ACC112 (cell line): ENCODE measurements around the gene DNAJC17.

ENCODE experiments used
- H2AFZ ChIP-seq: fragments of 200-600 bp; sonication (generic); one replicate; pipeline ENCODE4 v1.6.0; 2017; ENCODE audit warnings: antibody characterized with exemption, low read length; ENCODE audit not compliant: unreplicated experiment
- H3K27ac ChIP-seq: fragments of 200-600 bp; sonication (generic); 2 replicates; pipeline ENCODE4 v1.5.1; 2014; ENCODE audit warnings: low read depth, mild to moderate bottlenecking, antibody characterized with exemption, low read length, moderate library complexity
- H3K27me3 ChIP-seq: fragments of 200-600 bp; sonication (generic); 2 replicates; pipeline ENCODE4 v1.6.1; 2014; ENCODE audit warnings: mild to moderate bottlenecking, antibody characterized with exemption, low read length, moderate library complexity, mixed read lengths; ENCODE audit not compliant: insufficient read depth
- H3K36me3 ChIP-seq: fragments of 200-600 bp; sonication (generic); 2 replicates; pipeline ENCODE4 v1.6.1; 2016; ENCODE audit warnings: mild to moderate bottlenecking, antibody characterized with exemption, low read length, moderate library complexity, mixed read lengths; ENCODE audit not compliant: insufficient read depth
- H3K4me1 ChIP-seq: fragments of 200-600 bp; sonication (generic); one replicate; pipeline ENCODE4 v1.6.1; 2016; ENCODE audit warnings: low read length, mixed read lengths; ENCODE audit not compliant: insufficient read depth, unreplicated experiment, control insufficient read depth
- H3K4me3 ChIP-seq: fragments of 200-600 bp; sonication (generic); 2 replicates; pipeline ENCODE4 v1.5.1; 2014; ENCODE audit warnings: mild to moderate bottlenecking, low read depth, low read length
- H3K79me2 ChIP-seq: fragments of 200-600 bp; sonication (generic); one replicate; pipeline ENCODE4 v1.6.0; 2016; ENCODE audit warnings: low read length; ENCODE audit not compliant: control insufficient read depth, unreplicated experiment, insufficient read depth

DNAJC17 gene, protein sequence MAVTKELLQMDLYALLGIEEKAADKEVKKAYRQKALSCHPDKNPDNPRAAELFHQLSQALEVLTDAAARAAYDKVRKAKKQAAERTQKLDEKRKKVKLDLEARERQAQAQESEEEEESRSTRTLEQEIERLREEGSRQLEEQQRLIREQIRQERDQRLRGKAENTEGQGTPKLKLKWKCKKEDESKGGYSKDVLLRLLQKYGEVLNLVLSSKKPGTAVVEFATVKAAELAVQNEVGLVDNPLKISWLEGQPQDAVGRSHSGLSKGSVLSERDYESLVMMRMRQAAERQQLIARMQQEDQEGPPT

DNA sequence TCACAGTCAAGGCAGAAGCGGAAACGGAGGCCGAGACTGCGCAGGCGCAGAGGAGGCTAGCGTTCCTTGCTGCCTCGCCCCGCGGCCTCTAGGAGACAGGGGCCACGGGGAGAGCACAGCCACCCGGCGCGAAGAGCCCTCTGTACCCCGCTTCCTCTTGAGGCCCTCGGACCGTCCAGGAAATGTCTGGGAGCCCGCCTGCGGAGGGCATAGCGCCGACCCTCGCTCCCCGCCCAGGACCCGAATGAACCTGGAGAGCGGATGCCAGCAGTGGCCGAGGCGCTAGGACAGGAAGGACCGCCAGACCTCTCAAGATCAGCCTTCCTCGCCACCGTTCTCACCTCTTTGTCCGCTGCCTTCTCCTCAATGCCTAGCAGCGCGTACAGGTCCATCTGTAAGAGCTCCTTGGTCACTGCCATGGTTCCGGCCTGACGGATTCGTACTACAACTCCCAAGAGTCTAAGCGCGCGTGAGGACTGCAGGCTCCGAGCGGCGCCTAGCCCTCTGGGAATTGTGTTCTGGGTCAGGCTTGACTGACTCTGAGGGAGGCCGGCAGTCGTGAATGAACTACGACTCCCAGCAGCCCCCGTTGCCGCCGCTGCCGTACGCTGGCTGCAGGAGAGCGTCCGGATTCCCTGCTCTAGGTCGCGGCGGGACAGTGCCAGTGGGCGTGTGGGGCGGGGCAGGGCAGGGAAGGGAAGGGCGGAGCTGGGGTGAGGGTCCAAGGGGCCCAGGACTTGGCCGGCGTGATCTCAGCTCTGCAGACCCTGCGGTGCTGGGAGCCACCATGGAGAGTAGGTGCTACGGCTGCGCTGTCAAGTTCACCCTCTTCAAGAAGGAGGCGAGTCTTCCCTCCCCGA lies at the start of gene DNAJC17, which contains the start of gene ZFYVE19:
DNAJC17 (minus strand) TSS at position 446 of the 860 bp plus-strand sequence; CDS start at position 419, 27 bp downstream.
ZFYVE19 (plus strand) TSS at position 62 of the 860 bp plus-strand sequence; CDS start at position 563, 501 bp downstream.
- no peaks in the 10 kb centered on the region for H3K27me3 ChIP-seq
- peak within 1 kb of the TSS; percentile 93 for H3K4me3 ChIP-seq
- peaks cover 40% of the 10 kb centered on the region for H3K79me2 ChIP-seq
- H3K27ac ChIP-seq, result peak within 1 kb of the TSS; percentile 63
- 0 out of 2 replicates have a peak, but pooled peaks cover 5% of the 10 kb centered on the region for H3K36me3 ChIP-seq
- peak within 1 kb of the TSS; percentile 94 for H2AFZ ChIP-seq
- peaks cover 10% of the 10 kb centered on the region for H3K4me1 ChIP-seq

DNA sequence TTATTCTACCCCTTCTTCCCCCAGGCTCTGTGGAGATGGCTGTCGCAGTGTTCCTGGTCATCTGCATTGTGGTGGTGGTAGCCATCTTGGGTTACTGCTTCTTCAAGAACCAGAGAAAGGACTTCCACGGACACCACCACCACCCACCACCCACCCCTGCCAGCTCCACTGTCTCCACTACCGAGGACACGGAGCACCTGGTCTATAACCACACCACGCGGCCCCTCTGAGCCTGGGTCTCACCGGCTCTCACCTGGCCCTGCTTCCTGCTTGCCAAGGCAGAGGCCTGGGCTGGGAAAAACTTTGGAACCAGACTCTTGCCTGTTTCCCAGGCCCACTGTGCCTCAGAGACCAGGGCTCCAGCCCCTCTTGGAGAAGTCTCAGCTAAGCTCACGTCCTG lies 49.5 kb upstream of the DNAJC17 start:
- Histone ChIP-seq H2AFZ (no peak overlapping the region), H3K4me1 (no peaks in the 10 kb centered on the region), H3K4me3 (no peak overlapping the region), H3K79me2 (no peaks in the 10 kb centered on the region), H3K27me3 (no peaks in the 10 kb centered on the region), H3K27ac (no peak overlapping the region), H3K36me3 (no peaks in the 10 kb centered on the region)

DNA sequence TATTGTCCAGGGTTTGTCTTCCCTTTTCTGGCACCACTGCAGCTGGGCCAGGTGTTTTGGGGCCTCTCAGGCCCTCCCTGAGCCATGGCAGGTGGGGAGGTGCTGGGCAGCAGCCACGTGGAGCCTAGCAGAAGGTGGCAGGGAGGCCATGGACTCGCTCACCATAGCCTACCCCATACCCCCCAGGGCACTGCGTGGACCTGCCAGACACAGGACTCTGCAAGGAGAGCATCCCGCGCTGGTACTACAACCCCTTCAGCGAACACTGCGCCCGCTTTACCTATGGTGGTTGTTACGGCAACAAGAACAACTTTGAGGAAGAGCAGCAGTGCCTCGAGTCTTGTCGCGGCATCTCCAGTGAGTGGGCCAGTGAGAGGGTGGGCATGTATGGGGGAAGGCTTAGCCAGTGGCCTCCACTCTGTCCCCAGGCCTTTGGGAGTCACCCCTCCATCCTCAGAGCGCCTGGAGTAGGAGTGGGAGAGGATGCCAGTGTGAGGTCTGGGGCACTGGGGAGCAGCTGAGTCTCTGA lies 48.5 kb upstream of the DNAJC17 start:
- no peak overlapping the region for H3K27ac ChIP-seq
- no peaks in the 10 kb centered on the region for H3K79me2 ChIP-seq
- no peaks in the 10 kb centered on the region for H3K4me1 ChIP-seq
- no peaks in the 10 kb centered on the region for H3K36me3 ChIP-seq
- H3K27me3 ChIP-seq, result no peaks in the 10 kb centered on the region
- no peak overlapping the region for H2AFZ ChIP-seq
- no peak overlapping the region for H3K4me3 ChIP-seq

DNA sequence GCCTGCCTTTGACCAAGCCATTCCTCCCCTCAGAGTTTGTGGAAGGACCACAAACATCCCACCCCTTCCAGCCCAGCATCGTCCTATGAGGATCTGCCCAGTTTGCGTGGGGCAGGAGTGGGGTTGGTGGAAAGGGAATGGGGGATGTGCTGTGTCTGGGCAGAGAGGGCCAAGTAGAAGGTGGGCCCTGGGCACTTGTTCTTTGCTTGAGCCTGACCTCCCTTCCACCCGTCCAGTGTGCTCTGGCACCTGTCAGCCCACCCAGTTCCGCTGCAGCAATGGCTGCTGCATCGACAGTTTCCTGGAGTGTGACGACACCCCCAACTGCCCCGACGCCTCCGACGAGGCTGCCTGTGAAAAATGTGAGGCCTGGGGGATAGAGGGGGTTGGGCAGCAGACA lies 46.9 kb upstream of the DNAJC17 start:
- H3K79me2 ChIP-seq, result no peaks in the 10 kb centered on the region
- H3K36me3 ChIP-seq, result no peaks in the 10 kb centered on the region
- H3K27me3 ChIP-seq, result no peaks in the 10 kb centered on the region
- no peak overlapping the region for H3K4me3 ChIP-seq
- H3K27ac ChIP-seq, result no peak overlapping the region
- no peaks in the 10 kb centered on the region for H3K4me1 ChIP-seq
- no peak overlapping the region for H2AFZ ChIP-seq

DNA sequence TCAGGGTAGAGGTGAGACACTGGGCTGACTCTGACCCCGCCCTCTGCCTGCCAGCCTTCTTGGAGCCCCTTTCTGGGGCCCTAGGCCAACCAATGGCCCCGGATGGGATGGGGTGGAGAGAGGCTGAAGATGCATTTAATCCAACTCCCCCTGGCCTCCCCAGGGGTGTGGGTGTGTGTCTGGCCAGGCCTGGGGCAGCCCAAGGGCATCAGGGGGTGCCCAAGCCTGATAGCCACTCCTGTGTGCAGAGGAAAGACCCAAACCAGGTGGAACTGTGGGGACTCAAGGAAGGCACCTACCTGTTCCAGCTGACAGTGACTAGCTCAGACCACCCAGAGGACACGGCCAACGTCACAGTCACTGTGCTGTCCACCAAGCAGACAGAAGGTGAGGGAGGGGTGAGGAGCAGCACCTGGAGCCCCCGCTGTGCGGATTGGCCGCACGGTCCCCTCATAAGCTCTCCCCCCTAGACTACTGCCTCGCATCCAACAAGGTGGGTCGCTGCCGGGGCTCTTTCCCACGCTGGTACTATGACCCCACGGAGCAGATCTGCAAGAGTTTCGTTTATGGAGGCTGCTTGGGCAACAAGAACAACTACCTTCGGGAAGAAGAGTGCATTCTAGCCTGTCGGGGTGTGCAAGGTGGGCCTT lies 46.1 kb upstream of the DNAJC17 start:
- Histone ChIP-seq H3K4me1 (no peaks in the 10 kb centered on the region), H3K36me3 (no peaks in the 10 kb centered on the region), H3K79me2 (no peaks in the 10 kb centered on the region), H2AFZ (no peak overlapping the region), H3K27ac (no peak overlapping the region), H3K27me3 (no peaks in the 10 kb centered on the region), H3K4me3 (no peak overlapping the region)

DNA sequence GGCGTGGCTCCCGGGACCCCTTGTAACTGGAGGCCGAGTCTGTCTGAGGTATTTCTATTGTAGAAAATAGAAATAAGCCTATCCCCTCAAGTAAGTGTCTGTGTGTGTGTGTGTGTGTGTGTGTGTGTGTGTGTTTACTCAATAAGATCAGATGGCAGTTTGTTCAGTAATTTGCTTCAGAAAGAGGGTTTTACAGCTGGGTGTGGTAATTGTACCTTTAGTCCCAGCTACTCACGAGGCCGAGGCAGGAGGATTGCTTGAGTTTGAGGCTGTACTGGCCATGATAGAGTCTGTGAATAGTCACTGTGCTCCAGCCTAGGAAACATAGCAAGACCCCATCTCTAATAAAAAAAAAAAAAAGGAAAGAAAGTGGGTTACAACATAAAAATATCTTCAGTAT lies 45.3 kb upstream of the DNAJC17 start:
- Histone ChIP-seq H3K27ac (no peak overlapping the region), H3K36me3 (no peaks in the 10 kb centered on the region), H3K27me3 (no peaks in the 10 kb centered on the region)

DNA sequence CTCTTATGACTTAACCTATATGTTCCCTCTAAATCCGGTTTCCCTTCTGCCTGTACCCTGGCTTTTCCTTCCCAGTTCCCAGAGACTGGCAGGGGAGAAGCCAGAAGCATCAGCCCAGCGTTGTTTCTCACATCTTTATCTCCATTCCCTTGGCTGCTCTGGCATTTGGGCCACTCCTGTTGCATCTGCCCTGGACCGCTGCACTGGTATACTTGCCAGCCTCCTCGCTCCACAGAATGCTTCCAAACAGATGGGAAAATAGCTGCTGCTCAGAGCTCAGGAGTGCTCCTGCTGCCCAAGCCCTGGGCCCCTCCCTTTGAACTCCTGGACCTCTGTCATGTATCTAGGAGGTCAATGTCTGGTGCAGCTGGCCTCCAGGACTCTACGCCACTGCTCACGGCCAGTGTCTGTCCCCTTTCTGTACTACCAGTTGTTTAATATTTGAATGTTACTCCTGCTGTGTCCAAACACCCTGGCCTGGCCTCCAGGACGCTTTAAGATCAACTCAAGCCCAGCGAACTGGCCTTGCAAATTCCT lies 43.4 kb upstream of the DNAJC17 start:
- H3K79me2 ChIP-seq, result no peaks in the 10 kb centered on the region
- peaks cover 14% of the 10 kb centered on the region for H3K4me1 ChIP-seq
- H3K27ac ChIP-seq, result no peak overlapping the region
- H3K27me3 ChIP-seq, result no peaks in the 10 kb centered on the region
- H3K4me3 ChIP-seq, result no peak overlapping the region
- no peak overlapping the region for H2AFZ ChIP-seq
- H3K36me3 ChIP-seq, result no peaks in the 10 kb centered on the region

More for the DNA sequence above, 45.3 kb upstream of the DNAJC17 start:
- Histone ChIP-seq H3K4me1 (no peaks in the 10 kb centered on the region), H3K4me3 (no peak overlapping the region), H3K79me2 (no peaks in the 10 kb centered on the region), H2AFZ (no peak overlapping the region)

DNA sequence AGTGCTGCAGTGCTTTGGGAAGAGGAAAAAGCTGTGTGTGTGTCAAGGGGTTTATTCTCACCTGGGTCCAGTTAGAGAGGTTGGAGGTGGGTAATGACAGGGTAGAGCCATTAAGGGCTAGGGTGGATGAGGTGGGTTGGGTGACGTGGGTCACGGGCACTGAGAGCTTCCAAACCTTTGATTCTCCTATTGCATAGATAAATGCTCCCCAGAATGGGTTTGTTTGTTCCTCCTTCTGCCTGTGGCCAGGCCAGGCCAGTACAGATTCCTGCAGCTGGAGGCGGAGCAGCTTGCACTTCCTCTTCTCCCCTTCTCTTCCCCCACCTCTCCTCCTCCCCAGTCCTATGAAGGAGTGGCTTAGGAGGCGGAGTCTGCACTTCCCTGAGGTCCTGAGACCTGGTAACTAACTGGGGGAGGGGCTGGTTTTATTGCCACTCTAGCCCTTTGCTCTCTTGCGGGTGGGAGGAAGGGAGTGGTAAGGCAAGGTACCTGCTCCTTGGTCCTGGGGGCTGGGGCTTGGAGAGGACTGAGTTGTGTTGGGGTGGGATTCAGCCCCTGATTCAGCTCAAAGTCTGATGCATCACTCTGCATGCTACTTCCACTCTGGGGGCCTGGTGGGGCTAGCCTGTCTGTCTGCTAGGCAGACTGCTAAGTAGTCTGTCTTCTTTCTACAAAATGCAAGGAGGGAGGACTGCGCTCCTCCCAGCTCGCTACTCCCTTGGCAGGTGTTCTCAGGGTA lies 40.1 kb upstream of the DNAJC17 start:
- Histone ChIP-seq H3K79me2 (no peaks in the 10 kb centered on the region), H3K27ac (no peak overlapping the region), H3K4me3 (no peak overlapping the region), H2AFZ (no peak overlapping the region), H3K4me1 (peaks cover 14% of the 10 kb centered on the region), H3K36me3 (no peaks in the 10 kb centered on the region), H3K27me3 (peaks cover 22% of the 10 kb centered on the region)

DNA sequence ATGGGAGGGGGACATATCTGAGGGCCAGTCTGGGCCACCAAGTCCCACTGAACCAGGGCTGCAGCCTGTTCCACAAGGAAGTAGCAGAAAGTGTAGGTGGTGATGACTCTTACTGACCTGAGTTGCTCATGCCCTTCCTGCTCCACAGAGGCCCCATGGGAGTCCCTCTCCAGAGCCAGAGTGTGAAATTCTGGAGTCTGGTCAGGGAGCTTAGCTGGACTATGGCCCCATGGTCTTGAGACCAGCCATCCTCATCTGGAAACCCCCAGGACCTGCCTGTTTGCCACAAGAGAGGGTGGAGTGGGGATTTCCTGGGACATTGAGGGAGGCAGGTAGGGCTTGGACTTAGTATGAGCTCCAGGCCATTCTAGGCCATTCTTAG lies 39.6 kb upstream of the DNAJC17 start:
- H3K79me2 ChIP-seq, result no peaks in the 10 kb centered on the region
- no peaks in the 10 kb centered on the region for H3K36me3 ChIP-seq
- no peak overlapping the region for H2AFZ ChIP-seq
- H3K4me1 ChIP-seq, result peaks cover 14% of the 10 kb centered on the region
- H3K4me3 ChIP-seq, result no peak overlapping the region
- H3K27me3 ChIP-seq, result peaks cover 28% of the 10 kb centered on the region
- no peak overlapping the region for H3K27ac ChIP-seq
